SK-N-MC (cell line): ENCODE results near the gene CST11.

Experiments used
- EZH2 ChIP-seq: fragments of 200-600 bp; sonication (generic); IDR thresholded peaks from one replicate; pipeline ENCODE4 v1.6.1; 2017; ENCODE audit warnings: antibody characterized with exemption
- FOXP2 ChIP-seq: optimal IDR thresholded peaks from 2 replicates; pipeline ENCODE3; 2011; ENCODE audit warnings: mild to moderate bottlenecking, moderate library complexity; ENCODE audit not compliant: insufficient read depth; ENCODE audit errors: extremely low read length, control extremely low read depth
- POLR2AphosphoS5 ChIP-seq: IDR thresholded peaks from 2 replicates; pipeline ENCODE4 v1.6.1; 2012; ENCODE audit warnings: mild to moderate bottlenecking, low read depth, low read length, borderline replicate concordance

GRCh38 chr20:23408957-23409356 lies 43.7 kb downstream of the CST11 start:
- TF ChIP-seq EZH2 (no peak), POLR2AphosphoS5 (no peak), FOXP2 (no peak)
